ENCODE results near the gene PRKD2.
"Not testable (repeated sequence)": the region's sequence is repeated elsewhere in the genome, so short reads cannot be mapped to it uniquely, and the experiment has no call there.

DNA sequence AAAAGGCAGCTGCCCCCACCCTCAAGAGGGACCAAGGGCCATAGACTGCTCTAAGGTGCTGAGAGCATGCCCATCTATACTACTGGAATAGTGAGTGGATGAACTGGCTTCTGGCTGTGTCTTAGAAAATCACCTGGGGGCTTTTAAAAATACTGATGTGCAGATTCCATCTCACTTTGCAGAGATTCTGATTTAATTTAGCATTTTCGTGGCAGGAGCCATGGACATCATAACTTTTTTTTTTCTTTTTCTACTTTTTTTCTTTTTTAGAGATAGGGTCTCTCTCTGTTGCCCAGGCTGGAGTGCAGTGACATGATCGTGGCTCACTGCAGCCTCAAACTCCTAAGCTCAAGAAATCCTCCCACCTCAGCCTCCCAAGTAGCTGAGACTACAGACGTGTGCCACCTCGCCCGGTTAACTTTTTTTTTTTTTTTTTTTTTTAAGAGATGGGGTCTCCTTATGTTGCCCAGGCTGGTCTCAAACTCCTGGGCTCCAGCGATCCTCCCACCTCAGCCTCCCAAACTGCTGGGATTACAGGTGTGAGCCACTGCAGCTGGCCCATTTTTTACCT is 4.1 kb downstream of the PRKD2 start:
- TF ChIP-seq, protein P1, sequence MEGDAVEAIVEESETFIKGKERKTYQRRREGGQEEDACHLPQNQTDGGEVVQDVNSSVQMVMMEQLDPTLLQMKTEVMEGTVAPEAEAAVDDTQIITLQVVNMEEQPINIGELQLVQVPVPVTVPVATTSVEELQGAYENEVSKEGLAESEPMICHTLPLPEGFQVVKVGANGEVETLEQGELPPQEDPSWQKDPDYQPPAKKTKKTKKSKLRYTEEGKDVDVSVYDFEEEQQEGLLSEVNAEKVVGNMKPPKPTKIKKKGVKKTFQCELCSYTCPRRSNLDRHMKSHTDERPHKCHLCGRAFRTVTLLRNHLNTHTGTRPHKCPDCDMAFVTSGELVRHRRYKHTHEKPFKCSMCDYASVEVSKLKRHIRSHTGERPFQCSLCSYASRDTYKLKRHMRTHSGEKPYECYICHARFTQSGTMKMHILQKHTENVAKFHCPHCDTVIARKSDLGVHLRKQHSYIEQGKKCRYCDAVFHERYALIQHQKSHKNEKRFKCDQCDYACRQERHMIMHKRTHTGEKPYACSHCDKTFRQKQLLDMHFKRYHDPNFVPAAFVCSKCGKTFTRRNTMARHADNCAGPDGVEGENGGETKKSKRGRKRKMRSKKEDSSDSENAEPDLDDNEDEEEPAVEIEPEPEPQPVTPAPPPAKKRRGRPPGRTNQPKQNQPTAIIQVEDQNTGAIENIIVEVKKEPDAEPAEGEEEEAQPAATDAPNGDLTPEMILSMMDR (IDR thresholded peaks at IDR 0.05): not testable (repeated sequence)
- TF ChIP-seq POLR2A (IDR thresholded peaks at IDR 0.05): not testable (repeated sequence)
